ENCODE data around the gene VIP.

DNA sequence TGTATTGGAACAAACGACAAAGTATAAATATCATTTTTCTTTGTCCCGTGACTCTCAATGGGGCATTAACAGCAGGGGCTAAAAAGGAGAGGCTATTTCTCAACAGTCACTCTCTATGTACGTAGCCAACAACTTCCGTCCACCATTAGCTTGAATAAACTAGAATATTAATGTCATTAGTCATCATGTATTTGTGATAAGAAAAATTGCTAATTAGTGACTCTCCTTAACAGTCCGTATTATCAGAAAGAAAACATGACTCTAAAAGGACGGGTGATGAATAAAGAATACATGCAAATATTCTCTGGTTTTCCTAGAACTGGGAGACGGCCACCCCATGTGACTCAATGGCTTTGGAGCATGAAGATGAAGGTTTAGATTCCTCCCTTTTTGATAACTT is 18.6 kb downstream of the VIP start:
- no peak for TF ChIP-seq ZNF878 (CRISPR knock-in tag; IDR thresholded peaks at IDR 0.05)
- no peak for TF ChIP-seq DPF2 (CRISPR knock-in tag; IDR thresholded peaks at IDR 0.05; ENCODE audit: borderline replicate concordance, low read depth)
